H9 (cell line): ENCODE results near the gene HHATL. TPM values are rescaled to one million over a fixed set of nuclear protein-coding genes. Genes with fewer than 3 reads are reported as not detected.

Source experiments
- DNase-seq: peaks from one replicate; pipeline ENCODE4 v3.0.0-alpha.2; 2017
- H2AFZ ChIP-seq: one replicate; pipeline ENCODE4 v1.6.1; 2013; ENCODE audit warnings: mild to moderate bottlenecking, low read length, control low read depth, moderate library complexity
- H2AK5ac ChIP-seq: 2 replicates; pipeline ENCODE4 v1.6.1; 2013; ENCODE audit warnings: low read length, control low read depth, mixed read lengths; ENCODE audit not compliant: insufficient read length
- H2BK120ac ChIP-seq: one replicate; pipeline ENCODE4 v1.6.1; 2013; ENCODE audit warnings: low read depth, mild to moderate bottlenecking, low read length, control low read depth, inconsistent platforms; ENCODE audit not compliant: poor library complexity, severe bottlenecking
- H2BK12ac ChIP-seq: 2 replicates; pipeline ENCODE4 v1.6.1; 2013; ENCODE audit warnings: low read length, control low read depth, mixed read lengths, low read depth; ENCODE audit not compliant: insufficient read length
- H2BK15ac ChIP-seq: 2 replicates; pipeline ENCODE4 v1.6.1; 2013; ENCODE audit warnings: low read depth, low read length, control low read depth
- H2BK20ac ChIP-seq: one replicate; pipeline ENCODE4 v1.6.1; 2013; ENCODE audit warnings: low read depth, mild to moderate bottlenecking, low read length, control low read depth, inconsistent platforms; ENCODE audit not compliant: poor library complexity, severe bottlenecking
- H2BK5ac ChIP-seq: 2 replicates; pipeline ENCODE4 v1.6.1; 2013; ENCODE audit warnings: low read length, control low read depth, mixed read lengths; ENCODE audit not compliant: insufficient read length
- H3K14ac ChIP-seq: 2 replicates; pipeline ENCODE4 v1.6.1; 2013; ENCODE audit warnings: low read length, control low read depth; ENCODE audit not compliant: insufficient read depth
- H3K18ac ChIP-seq: 2 replicates; pipeline ENCODE4 v1.6.1; 2013; ENCODE audit warnings: low read depth, mild to moderate bottlenecking, mixed read lengths, low read length, control low read depth; ENCODE audit not compliant: insufficient read length
- H3K23ac ChIP-seq: 2 replicates; pipeline ENCODE4 v1.6.1; 2013; ENCODE audit warnings: low read length, control low read depth, mixed read lengths, low read depth; ENCODE audit not compliant: insufficient read length
- H3K23me2 ChIP-seq: 2 replicates; pipeline ENCODE4 v1.6.1; 2013; ENCODE audit warnings: low read depth, mild to moderate bottlenecking, mixed read lengths, low read length, control low read depth; ENCODE audit not compliant: insufficient read length, poor library complexity, severe bottlenecking
- H3K27ac ChIP-seq: 2 replicates; pipeline ENCODE4 v1.5.1; 2013; ENCODE audit warnings: low read length, control low read depth, mixed read lengths, low read depth; ENCODE audit not compliant: insufficient read length
- H3K27me3 ChIP-seq: 2 replicates; pipeline ENCODE4 v1.6.1; 2013; ENCODE audit warnings: low read length, control low read depth, inconsistent platforms; ENCODE audit not compliant: insufficient read depth
- H3K4ac ChIP-seq: 2 replicates; pipeline ENCODE4 v1.6.1; 2013; ENCODE audit warnings: low read depth, mild to moderate bottlenecking, control low read depth, inconsistent platforms, low read length, moderate library complexity
- H3K4me1 ChIP-seq: 2 replicates; pipeline ENCODE4 v1.6.1; 2013; ENCODE audit warnings: low read length, control low read depth, inconsistent platforms; ENCODE audit not compliant: insufficient read depth
- H3K4me2 ChIP-seq: 2 replicates; pipeline ENCODE4 v1.6.1; 2013; ENCODE audit warnings: low read length, control low read depth, mixed read lengths; ENCODE audit not compliant: insufficient read length, insufficient read depth
- H3K56ac ChIP-seq: 2 replicates; pipeline ENCODE4 v1.6.1; 2013; ENCODE audit warnings: low read depth, mild to moderate bottlenecking, mixed read lengths, low read length, control low read depth; ENCODE audit not compliant: insufficient read length
- H3K79me1 ChIP-seq: 2 replicates; pipeline ENCODE4 v1.6.1; 2013; ENCODE audit warnings: low read depth, mild to moderate bottlenecking, moderate library complexity, low read length, control low read depth, inconsistent platforms; ENCODE audit not compliant: insufficient read depth, poor library complexity, severe bottlenecking
- H3K79me2 ChIP-seq: 2 replicates; pipeline ENCODE4 v1.6.1; 2013; ENCODE audit warnings: low read length, control low read depth, inconsistent platforms; ENCODE audit not compliant: insufficient read depth
- H3K9ac ChIP-seq: 2 replicates; pipeline ENCODE4 v1.6.1; 2013; ENCODE audit warnings: low read length, control low read depth, mixed read lengths; ENCODE audit not compliant: insufficient read length; ENCODE audit errors: extremely low read depth
- H3K9me3 ChIP-seq: one replicate; pipeline ENCODE4 v1.6.1; 2013; ENCODE audit warnings: low read depth, low read length, inconsistent platforms; ENCODE audit not compliant: control insufficient read depth
- H3T11ph ChIP-seq: one replicate; pipeline ENCODE4 v1.6.1; 2013; ENCODE audit warnings: mild to moderate bottlenecking, low read length, control low read depth, inconsistent platforms
- H4K20me1 ChIP-seq: one replicate; pipeline ENCODE4 v1.6.1; 2013; ENCODE audit not compliant: control insufficient read depth, insufficient read length, insufficient read depth
- H4K5ac ChIP-seq: 2 replicates; pipeline ENCODE4 v1.6.1; 2013; ENCODE audit warnings: low read depth, mild to moderate bottlenecking, mixed read lengths, low read length, control low read depth; ENCODE audit not compliant: insufficient read length
- H4K8ac ChIP-seq: replicated peaks from 2 replicates; pipeline ENCODE4 v1.6.1; 2013; ENCODE audit warnings: low read length, control low read depth, mixed read lengths, low read depth; ENCODE audit not compliant: insufficient read length
- H4K91ac ChIP-seq: 2 replicates; pipeline ENCODE4 v1.6.1; 2013; ENCODE audit warnings: low read depth, mild to moderate bottlenecking, moderate library complexity, mixed read lengths, low read length, control low read depth; ENCODE audit not compliant: insufficient read length
- H3K27ac Mint-ChIP-seq, 3 experiments: 2 replicates in 2 of 3; 3 replicates in 1 of 3; pipeline ENCODE4 v1.8.0; 2020 to 2021; ENCODE audit warnings: mixed read lengths in 3 of 3, mild to moderate bottlenecking in 1 of 3, moderate library complexity in 1 of 3
- H3K27me3 Mint-ChIP-seq: 2 replicates; pipeline ENCODE4 v1.8.0; 2021; ENCODE audit warnings: low read depth, mild to moderate bottlenecking, moderate library complexity, mixed read lengths
- H3K36me3 Mint-ChIP-seq, 3 experiments: 2 replicates in 2 of 3; 3 replicates in 1 of 3; pipeline ENCODE4 v1.8.0; 2020 to 2021; ENCODE audit warnings: low read depth in 3 of 3, mixed read lengths in 3 of 3; ENCODE audit not compliant: insufficient read depth in 1 of 3
- H3K4me1 Mint-ChIP-seq, 2 experiments: 2 replicates each; pipeline ENCODE4 v1.8.0; 2020; ENCODE audit warnings: mixed read lengths in 2 of 2
- H3K4me3 Mint-ChIP-seq, 2 experiments: 2 replicates in 1 of 2; 3 replicates in 1 of 2; pipeline ENCODE4 v1.8.0; 2020 to 2021; ENCODE audit warnings: mild to moderate bottlenecking in 2 of 2, mixed read lengths in 2 of 2, moderate library complexity in 1 of 2
- H3K9me3 Mint-ChIP-seq, 2 experiments: 2 replicates in 1 of 2; 3 replicates in 1 of 2; pipeline ENCODE4 v1.8.0; 2020; ENCODE audit warnings: mild to moderate bottlenecking in 2 of 2, mixed read lengths in 2 of 2, moderate library complexity in 1 of 2
- CTCF ChIP-seq: fragments of 200-600 bp; sonication (generic); conservative IDR thresholded peaks from 3 replicates; pipeline ENCODE4 v1.8.0; 2021; ENCODE audit warnings: antibody characterized with exemption, mild to moderate bottlenecking
- WGBS: extraction: QIAGEN DNeasy Blood & Tissue Kit; methylation state at CpG from one replicate; pipeline ENCODE4 v1.1.7; 2013; ENCODE audit warnings: missing lambda C conversion rate, low lambda C conversion rate, mixed read lengths; ENCODE audit not compliant: insufficient read length; ENCODE audit errors: extremely low coverage; 5-methylcytosine and 5-hydroxymethylcytosine counted together
- total RNA-seq: library from RNA; stranded (reverse); gene quantifications from 2 replicates; pipeline ENCODE4 v1.2.1, GENCODE V29; 2021

HHATL gene
- total RNA-seq, 1 experiment from 2014 or later: 0.46 TPM

GRCh38 chr3:42749753-42750231, 47.2 kb upstream of the HHATL start:
- H4K91ac ChIP-seq: no peak overlapping the region
- H2BK15ac ChIP-seq: no peak overlapping the region
- DNase-seq: peak; percentile 68
- H2AFZ ChIP-seq: no peak overlapping the region
- H3K27ac ChIP-seq: no peak overlapping the region
- H3K14ac ChIP-seq: 0 out of 2 replicates have a peak overlapping the region, but pooled peaks have one; percentile 25
- H3K4me2 ChIP-seq: no peak overlapping the region
- no peak overlapping the region for H3K18ac ChIP-seq
- no peak overlapping the region for H4K8ac ChIP-seq
- H3K23ac ChIP-seq: no peak overlapping the region
- H3K4ac ChIP-seq: no peak overlapping the region
- no peak overlapping the region for H4K5ac ChIP-seq
- Mint-ChIP-seq H3K9me3 (no peaks in the 10 kb centered on the region), H3K27me3 (peaks cover 30% of the 10 kb centered on the region), H3K4me3 (no peak overlapping the region), H3K27ac (peak overlapping the region in 1 of 3 experiments; percentile 54; a peak in 1 of 7 replicates), H3K36me3 (no peaks in the 10 kb centered on the region), H3K4me1 (peaks cover 26 to 31% of the 10 kb centered on the region in 2 experiments)
- no peaks in the 10 kb centered on the region for H3K27me3 ChIP-seq
- no peaks in the 10 kb centered on the region for H3K9me3 ChIP-seq
- no peaks in the 10 kb centered on the region for H3K23me2 ChIP-seq
- no peak overlapping the region for H2BK20ac ChIP-seq
- no peak overlapping the region for H2BK120ac ChIP-seq
- no peak overlapping the region for H3T11ph ChIP-seq
- no peaks in the 10 kb centered on the region for H4K20me1 ChIP-seq
- H3K79me1 ChIP-seq: no peaks in the 10 kb centered on the region
- H2BK5ac ChIP-seq: no peak overlapping the region
- no CpG with 5 or more reads among the region's 10 CpGs for WGBS
- no peak overlapping the region for H2BK12ac ChIP-seq
- peak; percentile 73 for TF ChIP-seq CTCF
- no peaks in the 10 kb centered on the region for H3K79me2 ChIP-seq
- H3K4me1 ChIP-seq: no peaks in the 10 kb centered on the region
- no peak overlapping the region for H2AK5ac ChIP-seq
- H3K56ac ChIP-seq: no peak overlapping the region
- no peak overlapping the region for H3K9ac ChIP-seq
